Lung (tissue), 12 donors: Measurements from ENCODE around the gene XPR1. TPM values are rescaled to one million over a fixed set of nuclear protein-coding genes. Genes with fewer than 3 reads are reported as not detected.

Experiments used
- ATAC-seq: fragments of 200-7000 bp; cut with Tn5 transposase; one replicate; pipeline ENCODE4 v1.9.1; 2020; ENCODE audit warnings: moderate number of reproducible peaks; ENCODE audit not compliant: insufficient read depth, low FRiP score
- DNase-seq, 3 donors: peaks; one replicate each; pipeline ENCODE4 v3.0.0-alpha.2; 2013 to 2017
- H3K27ac ChIP-seq, 2 donors: one replicate each; pipeline ENCODE4 v1.5.1; 2013; ENCODE audit warnings: mild to moderate bottlenecking in 2 of 2, moderate library complexity in 2 of 2, control low read depth in 1 of 2, inconsistent platforms in 1 of 2, low read depth in 1 of 2, low read length in 1 of 2
- H3K27me3 ChIP-seq, 3 donors: one replicate each; pipeline ENCODE4 v1.5.1; 2013; ENCODE audit warnings: low read length in 2 of 3; ENCODE audit not compliant: control insufficient read depth in 3 of 3, insufficient read depth in 3 of 3
- H3K36me3 ChIP-seq, 4 donors: one replicate each; pipeline ENCODE4 v1.5.1; 2013; ENCODE audit warnings: low read length in 4 of 4, mild to moderate bottlenecking in 1 of 4, moderate library complexity in 1 of 4; ENCODE audit not compliant: control insufficient read depth in 4 of 4, insufficient read depth in 4 of 4
- H3K4me1 ChIP-seq, 5 donors: one replicate each; pipeline ENCODE4 v1.5.1; 2013; ENCODE audit warnings: low read length in 5 of 5, mild to moderate bottlenecking in 2 of 5, moderate library complexity in 1 of 5; ENCODE audit not compliant: control insufficient read depth in 5 of 5, insufficient read depth in 5 of 5
- H3K4me3 ChIP-seq: one replicate; pipeline ENCODE4 v1.5.1; 2013; ENCODE audit warnings: mild to moderate bottlenecking, control low read depth, moderate library complexity
- H3K9ac ChIP-seq, 2 donors: one replicate each; pipeline ENCODE4 v1.5.1; 2013; ENCODE audit warnings: low read length in 2 of 2, control low read depth in 1 of 2; ENCODE audit not compliant: insufficient read depth in 1 of 2
- H3K9me3 ChIP-seq, 4 donors: one replicate each; pipeline ENCODE4 v1.5.1; 2013; ENCODE audit warnings: low read length in 3 of 4, mild to moderate bottlenecking in 1 of 4, moderate library complexity in 1 of 4; ENCODE audit not compliant: control insufficient read depth in 4 of 4, insufficient read depth in 3 of 4
- CTCF ChIP-seq: IDR thresholded peaks from 2 replicates; pipeline ENCODE4 v1.5.1; 2012; ENCODE audit warnings: mild to moderate bottlenecking; ENCODE audit errors: control extremely low read depth, extremely low read depth
- WGBS, 2 donors: extraction: QIAGEN DNeasy Blood & Tissue Kit; methylation state at CpG; one replicate each; pipeline ENCODE4 v1.1.7; 2013; 5-methylcytosine and 5-hydroxymethylcytosine counted together
- polyA plus RNA-seq, 2 donors: library from polyadenylated mRNA; stranded (reverse); fragments of 200-250 nt; gene quantifications; one replicate each; pipeline ENCODE4 v1.2.1, GENCODE V29; 2013
- total RNA-seq, 2 donors: library from RNA; depleted of rRNA in 1 of 2; stranded (reverse); fragments of >200 nt in 1 of 2; gene quantifications; one replicate each; pipeline ENCODE4 v1.2.1, GENCODE V29; 2014 to 2021
- donor health status: control.
- donor health status: control.
- donor health status: Bipolar disorder and iron deficiency.
- donor health status: healthy.
- donor health status: DM: yes; HTN: yes; CAD: no.

XPR1 gene
- total and polyA plus RNA-seq, 4 donors, result 7.4 to 44.0 (median 21.9) TPM

- no peak overlapping the region for H3K4me3 ChIP-seq
- H3K27ac ChIP-seq, result no peak overlapping the region
- no peaks in the 10 kb centered on the region for H3K27me3 ChIP-seq
- ATAC-seq, result no peak
- H3K4me1 ChIP-seq, result no peaks in the 10 kb centered on the region
- no peak overlapping the region for H3K9ac ChIP-seq
- no peak for TF ChIP-seq CTCF
- peaks cover 0 to 3% (median under 1%) of the 10 kb centered on the region in 4 donors for H3K9me3 ChIP-seq
- H3K36me3 ChIP-seq, result peaks cover 0 to 4% (median 0%) of the 10 kb centered on the region in 4 donors
- DNase-seq, result no peak
Measured at GRCh38 chr1:180742663-180743062, 110.8 kb downstream of the XPR1 start.

- Histone ChIP-seq H3K36me3 (peaks cover 0 to 4% (median 0%) of the 10 kb centered on the region in 4 donors), H3K9ac (no peak overlapping the region), H3K4me1 (no peaks in the 10 kb centered on the region), H3K27ac (no peak overlapping the region), H3K9me3 (peaks cover 0 to 3% (median under 1%) of the 10 kb centered on the region in 4 donors), H3K27me3 (no peaks in the 10 kb centered on the region), H3K4me3 (no peak overlapping the region)
- no peak for TF ChIP-seq CTCF
- ATAC-seq, result no peak
- no peak for DNase-seq
Measured at GRCh38 chr1:180743868-180744267, 112.0 kb downstream of the XPR1 start.

- peaks cover 0 to 3% (median under 1%) of the 10 kb centered on the region in 4 donors for H3K9me3 ChIP-seq
- no peak overlapping the region for H3K4me3 ChIP-seq
- DNase-seq (no peak), ATAC-seq (no peak)
- H3K27me3 ChIP-seq, result no peaks in the 10 kb centered on the region
- TF ChIP-seq CTCF, result no peak
- no peak overlapping the region for H3K27ac ChIP-seq
- H3K9ac ChIP-seq, result no peak overlapping the region
- WGBS, 2 donors, result 95 to 96% methylated on average over 6 of the region's 6 CpGs
- peaks cover 0 to 4% (median 0%) of the 10 kb centered on the region in 4 donors for H3K36me3 ChIP-seq
- no peaks in the 10 kb centered on the region for H3K4me1 ChIP-seq
Measured at GRCh38 chr1:180745098-180745497, 113.3 kb downstream of the XPR1 start.

GRCh38 chr1:180751921-180752320, 120.1 kb downstream of the XPR1 start:
- TF ChIP-seq CTCF, result no peak
- ATAC-seq (no peak), DNase-seq (no peak)
- Histone ChIP-seq H3K36me3 (no peaks in the 10 kb centered on the region), H3K27ac (no peak overlapping the region), H3K4me1 (no peaks in the 10 kb centered on the region), H3K4me3 (no peak overlapping the region), H3K27me3 (no peaks in the 10 kb centered on the region), H3K9me3 (no peaks in the 10 kb centered on the region), H3K9ac (no peak overlapping the region)
- WGBS, 2 donors, result 89 to 93% methylated on average over 2 of the region's 2 CpGs
